DMS 273 treated with DMSO at 0.1 percent for 48 hours (cell line): ENCODE results near the gene LTO1.

Experiments used
- DNase-seq: peaks from one replicate; lab custom pipeline; 2025; lab: John Stamatoyannopoulos, UW

LTO1 gene

GRCh38 chr11:69644962-69645675 is 30.0 kb downstream of the LTO1 start:
- no peak for DNase-seq

DNA sequence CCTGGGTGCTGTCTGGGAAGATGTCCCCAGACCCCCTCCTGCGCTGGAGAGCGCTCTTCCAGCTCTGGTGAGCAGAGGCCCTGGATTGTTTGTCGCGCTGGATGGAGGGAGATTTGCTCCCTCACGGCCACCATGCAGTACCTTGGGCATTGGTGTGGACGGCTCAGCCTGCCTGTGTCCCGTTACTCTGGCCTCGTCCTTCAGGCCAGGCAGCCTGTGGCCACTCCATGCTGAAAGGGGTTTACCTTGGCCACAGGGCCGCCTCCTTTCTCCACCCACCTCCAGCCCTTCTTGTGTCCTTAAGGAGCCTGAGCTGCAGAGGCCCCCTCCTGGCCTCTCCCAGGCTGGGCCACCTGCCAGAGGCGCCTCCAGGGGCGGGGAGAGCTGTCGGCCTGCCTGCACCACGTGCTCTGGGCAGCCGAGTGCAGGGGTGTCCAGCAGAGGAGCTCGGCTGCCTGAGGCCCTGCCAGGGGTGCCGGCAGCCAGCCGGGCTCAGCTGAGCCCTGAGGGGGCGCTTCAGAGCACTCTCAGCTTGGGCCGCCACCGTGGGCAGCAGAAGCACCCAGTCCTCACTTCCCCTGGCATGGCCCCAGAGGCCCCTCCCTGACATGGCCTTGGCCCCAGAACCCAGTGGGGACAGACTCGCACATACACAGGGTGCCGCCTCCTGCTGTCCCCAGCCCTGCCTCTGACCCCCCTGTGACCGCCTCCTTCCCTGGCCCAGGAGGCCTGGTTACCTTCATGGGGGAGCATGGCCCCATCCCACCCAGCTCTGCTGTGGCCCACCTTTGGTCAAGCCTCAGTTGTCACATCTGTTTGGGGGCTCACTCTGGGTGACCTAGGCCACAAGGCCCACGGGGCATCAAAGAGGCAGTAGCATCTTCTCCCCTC is 30.8 kb downstream of the LTO1 start:
- DNase-seq, result no peak

DNA sequence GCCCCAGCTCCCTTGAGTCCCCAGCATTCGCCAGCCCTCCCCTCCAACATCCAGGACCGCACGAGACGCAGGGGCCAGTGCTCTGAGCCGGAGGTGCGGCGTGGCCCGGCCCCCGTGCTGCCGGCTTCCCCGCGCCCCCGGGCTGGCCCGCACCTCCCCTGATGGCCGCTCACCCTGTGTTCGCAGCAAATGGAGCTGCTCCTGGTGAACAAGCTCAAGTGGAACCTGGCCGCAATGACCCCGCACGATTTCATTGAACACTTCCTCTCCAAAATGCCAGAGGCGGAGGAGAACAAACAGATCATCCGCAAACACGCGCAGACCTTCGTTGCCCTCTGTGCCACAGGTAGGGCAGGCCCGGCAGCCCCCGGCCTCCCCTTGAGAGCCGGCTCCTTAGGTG is 31.5 kb downstream of the LTO1 start:
- no peak for DNase-seq

- no peak for DNase-seq
These were observed 32.1 kb downstream of the LTO1 start for GRCh38 chr11:69642913-69643632.

DNA sequence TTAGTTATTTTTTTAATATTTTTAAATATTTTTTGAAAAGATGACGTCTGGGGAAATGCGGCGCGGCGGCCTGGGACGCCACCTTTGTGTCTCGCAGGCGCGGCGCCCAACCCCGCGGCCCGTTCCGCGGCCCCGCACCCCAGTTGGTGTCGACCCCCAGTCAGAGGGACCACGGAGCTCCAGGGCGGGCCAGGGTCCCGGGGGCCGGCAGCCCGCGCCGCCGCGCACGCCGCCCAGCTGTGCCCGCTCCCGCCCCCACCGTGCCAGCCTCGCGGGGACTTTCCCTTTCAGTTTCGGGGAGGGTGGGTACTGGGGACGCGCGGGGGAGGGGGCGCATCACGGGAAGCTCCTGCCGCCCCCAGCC is 32.6 kb downstream of the LTO1 start:
- no peak for DNase-seq

GRCh38 chr11:69641681-69642548 is 33.2 kb downstream of the LTO1 start:
- no peak for DNase-seq

- peak; percentile 72 for DNase-seq
These were observed 34.1 kb downstream of the LTO1 start, which contains the start of gene CCND1 for GRCh38 chr11:69640995-69641581. CCND1 (plus strand) TSS chr11:69641156; CDS start chr11:69641314, 158 bp downstream.

DNA sequence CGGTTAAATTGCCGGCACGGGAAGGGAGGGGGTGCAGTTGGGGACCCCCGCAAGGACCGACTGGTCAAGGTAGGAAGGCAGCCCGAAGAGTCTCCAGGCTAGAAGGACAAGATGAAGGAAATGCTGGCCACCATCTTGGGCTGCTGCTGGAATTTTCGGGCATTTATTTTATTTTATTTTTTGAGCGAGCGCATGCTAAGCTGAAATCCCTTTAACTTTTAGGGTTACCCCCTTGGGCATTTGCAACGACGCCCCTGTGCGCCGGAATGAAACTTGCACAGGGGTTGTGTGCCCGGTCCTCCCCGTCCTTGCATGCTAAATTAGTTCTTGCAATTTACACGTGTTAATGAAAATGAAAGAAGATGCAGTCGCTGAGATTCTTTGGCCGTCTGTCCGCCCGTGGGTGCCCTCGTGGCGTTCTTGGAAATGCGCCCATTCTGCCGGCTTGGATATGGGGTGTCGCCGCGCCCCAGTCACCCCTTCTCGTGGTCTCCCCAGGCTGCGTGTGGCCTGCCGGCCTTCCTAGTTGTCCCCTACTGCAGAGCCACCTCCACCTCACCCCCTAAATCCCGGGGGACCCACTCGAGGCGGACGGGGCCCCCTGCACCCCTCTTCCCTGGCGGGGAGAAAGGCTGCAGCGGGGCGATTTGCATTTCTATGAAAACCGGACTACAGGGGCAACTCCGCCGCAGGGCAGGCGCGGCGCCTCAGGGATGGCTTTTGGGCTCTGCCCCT is 34.7 kb downstream of the LTO1 start:
- no peak for DNase-seq

DNA sequence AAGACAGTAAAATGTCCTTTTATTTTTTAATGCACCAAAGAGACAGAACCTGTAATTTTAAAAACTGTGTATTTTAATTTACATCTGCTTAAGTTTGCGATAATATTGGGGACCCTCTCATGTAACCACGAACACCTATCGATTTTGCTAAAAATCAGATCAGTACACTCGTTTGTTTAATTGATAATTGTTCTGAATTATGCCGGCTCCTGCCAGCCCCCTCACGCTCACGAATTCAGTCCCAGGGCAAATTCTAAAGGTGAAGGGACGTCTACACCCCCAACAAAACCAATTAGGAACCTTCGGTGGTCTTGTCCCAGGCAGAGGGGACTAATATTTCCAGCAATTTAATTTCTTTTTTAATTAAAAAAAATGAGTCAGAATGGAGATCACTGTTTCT is 35.3 kb downstream of the LTO1 start:
- no peak for DNase-seq

- DNase-seq, result peak; percentile 69
These were observed 36.0 kb downstream of the LTO1 start for GRCh38 chr11:69638941-69639681.

DNA sequence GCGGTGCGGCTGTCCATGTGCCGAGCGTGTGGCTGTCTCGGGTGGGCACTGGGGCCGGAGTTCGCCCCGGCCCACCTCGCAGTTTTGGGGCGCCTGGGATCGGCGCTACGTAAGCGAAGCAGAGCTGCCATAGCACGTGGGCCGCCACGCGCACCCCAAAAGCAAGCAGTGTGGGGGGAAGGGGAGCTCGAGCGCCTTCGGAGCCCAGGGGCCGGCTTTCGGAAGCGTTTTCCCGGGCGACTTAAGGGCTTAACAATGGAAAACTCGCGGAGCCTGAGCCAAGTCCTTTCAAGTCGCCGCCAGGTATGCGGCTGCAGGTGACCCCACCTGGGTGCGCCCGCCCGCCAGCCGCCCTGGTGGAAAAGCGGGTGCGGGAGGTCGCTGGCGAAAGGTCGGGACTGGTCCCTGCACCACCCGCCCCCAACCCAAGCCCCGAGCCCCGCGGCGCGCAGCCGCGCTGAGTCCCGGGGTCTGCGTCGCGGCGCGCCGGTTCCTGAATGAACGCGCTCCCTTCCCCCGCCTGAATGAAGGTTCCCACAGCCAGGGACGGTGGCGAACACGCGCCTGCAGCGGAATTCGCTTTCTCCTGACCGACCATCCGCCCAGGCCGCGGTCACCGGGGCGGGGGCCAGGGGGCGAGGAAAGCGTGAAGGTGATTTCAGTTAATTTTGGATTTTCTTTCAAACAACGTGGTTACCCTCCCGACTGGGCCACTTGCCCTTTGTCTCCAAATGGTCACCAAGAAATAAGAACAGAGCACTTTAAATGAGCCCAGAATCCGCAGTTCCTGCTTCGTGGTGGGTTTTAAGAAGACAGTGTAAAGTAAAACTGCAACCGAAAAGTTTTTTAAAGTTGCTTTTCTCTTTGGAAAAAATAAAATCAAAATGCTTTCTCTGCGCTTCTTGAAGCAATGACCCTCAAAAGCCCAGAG is 36.9 kb downstream of the LTO1 start:
- DNase-seq, result no peak

DNA sequence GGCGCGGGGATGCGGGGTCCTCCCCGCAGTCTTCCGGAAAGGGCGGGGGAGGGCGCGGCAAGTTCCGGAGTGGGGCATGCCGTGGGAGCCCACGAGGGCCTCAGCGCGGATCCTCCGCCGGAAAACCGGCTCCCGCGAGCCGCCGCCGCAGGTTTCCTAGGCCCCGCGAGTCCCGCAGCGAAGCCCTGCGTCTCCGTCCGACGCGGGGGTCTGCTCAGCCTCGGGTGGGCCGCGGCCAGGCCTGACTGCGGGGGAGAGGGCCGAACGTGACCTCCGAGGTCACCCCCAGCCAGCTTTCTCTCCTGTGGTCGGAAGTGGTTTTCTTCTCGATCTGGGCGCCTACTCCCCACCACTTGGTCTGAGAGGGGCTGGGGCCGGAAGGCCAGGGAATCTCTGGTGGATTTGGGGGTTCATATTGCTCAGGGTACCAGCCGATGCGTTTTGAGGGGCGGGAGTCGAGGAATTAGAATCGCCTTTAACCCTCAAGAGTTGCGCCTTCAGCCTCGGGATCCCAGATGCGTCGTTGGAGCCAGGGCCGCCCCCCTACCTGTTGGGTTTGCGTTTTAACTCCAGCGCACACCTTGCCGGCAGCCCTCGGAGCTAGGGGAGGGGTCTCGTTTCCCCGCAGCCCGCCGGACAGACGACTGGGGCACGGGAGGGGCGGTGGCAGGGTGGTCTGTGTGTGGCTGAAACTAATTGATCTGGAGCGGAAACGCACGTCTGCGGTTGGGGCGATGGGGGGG is 37.8 kb downstream of the LTO1 start:
- DNase-seq, result no peak

DNA sequence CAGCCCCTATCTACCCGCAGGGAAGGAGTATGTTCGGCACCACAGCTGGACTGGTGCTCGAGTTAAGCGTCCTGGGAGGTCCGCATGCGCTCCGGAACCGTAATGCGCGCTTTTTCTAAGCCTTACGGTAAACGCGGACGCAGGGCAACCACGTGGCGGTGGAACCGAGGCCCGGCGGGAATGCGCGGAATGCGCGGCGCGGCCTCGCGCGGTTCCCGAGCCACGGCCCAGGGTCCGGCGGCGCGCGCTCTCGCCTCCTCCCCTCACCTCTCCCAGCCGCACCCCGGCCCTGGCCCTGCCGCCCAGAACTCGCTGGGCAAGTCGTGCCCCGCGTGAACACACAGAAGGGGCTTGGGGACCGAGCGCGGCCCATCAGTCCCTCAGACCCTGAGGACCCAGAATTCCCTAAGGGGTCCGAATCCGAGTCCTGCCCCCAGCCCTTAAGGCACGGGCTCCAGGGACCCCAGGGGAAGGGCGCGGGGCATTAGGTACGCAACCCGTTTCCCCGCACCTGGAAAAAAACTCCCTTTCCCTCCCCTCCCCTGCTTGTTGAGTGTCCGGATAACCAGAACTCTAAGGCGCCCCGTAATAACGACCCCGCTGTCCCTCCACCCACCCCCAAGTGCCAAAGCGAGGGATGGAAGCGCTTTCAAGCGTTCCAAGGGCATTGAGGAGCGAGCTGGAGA is 38.5 kb downstream of the LTO1 start:
- DNase-seq, result no peak

GRCh38 chr11:69635804-69636511 is 39.2 kb downstream of the LTO1 start:
- DNase-seq, result no peak

GRCh38 chr11:69635195-69635594 is 40.0 kb downstream of the LTO1 start:
- no peak for DNase-seq

- DNase-seq, result no peak
These were observed 40.6 kb downstream of the LTO1 start for GRCh38 chr11:69634590-69634989.

DNA sequence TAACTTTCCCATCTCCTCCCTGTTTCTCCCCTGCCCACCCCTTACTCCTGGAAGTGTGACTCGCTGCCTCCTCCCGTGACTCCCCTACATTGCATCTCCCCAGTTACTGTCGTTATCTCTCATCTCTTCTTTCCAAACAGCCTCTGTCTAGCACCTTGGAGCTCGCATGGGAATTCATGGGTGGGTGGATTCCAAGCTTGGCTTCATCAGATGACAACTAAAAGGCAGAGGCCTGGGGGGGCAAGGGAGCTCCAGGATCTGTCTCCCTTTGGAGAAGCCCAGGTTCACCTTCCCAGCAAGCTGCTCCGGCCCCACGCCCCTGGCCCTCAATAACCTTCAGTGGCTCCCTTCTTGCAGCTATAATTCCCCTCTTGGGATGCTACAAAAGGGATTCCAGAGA is 41.1 kb downstream of the LTO1 start:
- no peak for DNase-seq
